Ovary (tissue), 3 donors: Measurements from ENCODE around the gene TPM1.

Experiments used
- CTCF ChIP-seq, 3 donors: fragments of 450-650 bp in 2 of 3; fragments of 200-600 bp in 1 of 3; IDR thresholded peaks; one replicate each; pipeline versions ENCODE4 v1.5.1 to v1.8.0; 2016 to 2022; ENCODE audit warnings: antibody characterized with exemption in 3 of 3, mild to moderate bottlenecking in 1 of 3
- POLR2A ChIP-seq: fragments of 450-650 bp; IDR thresholded peaks from one replicate; pipeline ENCODE4 v1.6.1; 2017; ENCODE audit warnings: antibody characterized with exemption, mild to moderate bottlenecking, moderate library complexity
- donor health status: DM: no; HTN: no; CAD: no.

- TF ChIP-seq CTCF (IDR thresholded peaks at IDR 0.05) (no peak), POLR2A (no peak)
Observed at GRCh38 chr15:63063877-63064409, 21.4 kb downstream of the TPM1 start.
